Stomach (tissue), 4 donors: Measurements from ENCODE around the gene CENPU.

ENCODE experiments used
- POLR2A ChIP-seq, 4 donors: fragments of 450-650 bp; IDR thresholded peaks; one replicate each; pipeline ENCODE4 v1.6.1; 2016; ENCODE audit warnings: antibody characterized with exemption in 4 of 4, control low read depth in 2 of 4, mild to moderate bottlenecking in 1 of 4, moderate library complexity in 1 of 4
- POLR2AphosphoS5 ChIP-seq, 3 donors: sonication (generic); formaldehyde crosslinking; IDR thresholded peaks; one replicate each; pipeline ENCODE4 v1.6.1; 2016; ENCODE audit warnings: antibody characterized with exemption in 3 of 3
- TF ChIP-seq, protein P1 (sequence below), 7 experiments: fragments of 450-650 bp in 4 of 7; fragments of 200-600 bp in 3 of 7; sonication (generic) in 3 of 7; IDR thresholded peaks; one replicate each; pipeline ENCODE4 v1.5.1; 2016 to 2019; ENCODE audit warnings: antibody characterized with exemption in 7 of 7, control low read depth in 2 of 7, mild to moderate bottlenecking in 1 of 7

DNA sequence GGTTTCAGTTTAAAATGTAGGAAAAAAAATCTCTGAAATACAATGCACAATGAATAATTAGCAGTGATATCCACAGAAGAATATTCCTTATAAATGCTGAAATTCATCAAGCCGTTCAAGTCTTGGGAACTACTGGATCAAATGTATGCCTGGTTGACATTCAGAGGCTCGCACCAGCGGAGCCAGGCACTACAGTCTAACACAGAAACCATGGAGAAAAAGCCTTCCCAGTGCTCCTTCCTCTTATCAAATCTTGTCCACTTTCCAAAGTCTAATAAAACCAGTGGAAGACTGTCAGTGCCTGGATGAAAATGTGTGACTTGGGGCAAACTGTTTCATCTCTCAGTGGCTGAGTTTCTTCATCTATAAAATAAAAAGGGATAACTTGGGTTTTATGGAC is 35.9 kb downstream of the CENPU start:
- TF ChIP-seq POLR2A (IDR thresholded peaks at IDR 0.05) = no peak
- TF ChIP-seq, protein P1, sequence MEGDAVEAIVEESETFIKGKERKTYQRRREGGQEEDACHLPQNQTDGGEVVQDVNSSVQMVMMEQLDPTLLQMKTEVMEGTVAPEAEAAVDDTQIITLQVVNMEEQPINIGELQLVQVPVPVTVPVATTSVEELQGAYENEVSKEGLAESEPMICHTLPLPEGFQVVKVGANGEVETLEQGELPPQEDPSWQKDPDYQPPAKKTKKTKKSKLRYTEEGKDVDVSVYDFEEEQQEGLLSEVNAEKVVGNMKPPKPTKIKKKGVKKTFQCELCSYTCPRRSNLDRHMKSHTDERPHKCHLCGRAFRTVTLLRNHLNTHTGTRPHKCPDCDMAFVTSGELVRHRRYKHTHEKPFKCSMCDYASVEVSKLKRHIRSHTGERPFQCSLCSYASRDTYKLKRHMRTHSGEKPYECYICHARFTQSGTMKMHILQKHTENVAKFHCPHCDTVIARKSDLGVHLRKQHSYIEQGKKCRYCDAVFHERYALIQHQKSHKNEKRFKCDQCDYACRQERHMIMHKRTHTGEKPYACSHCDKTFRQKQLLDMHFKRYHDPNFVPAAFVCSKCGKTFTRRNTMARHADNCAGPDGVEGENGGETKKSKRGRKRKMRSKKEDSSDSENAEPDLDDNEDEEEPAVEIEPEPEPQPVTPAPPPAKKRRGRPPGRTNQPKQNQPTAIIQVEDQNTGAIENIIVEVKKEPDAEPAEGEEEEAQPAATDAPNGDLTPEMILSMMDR (IDR thresholded peaks at IDR 0.05) = no peak
- TF ChIP-seq POLR2AphosphoS5 (IDR thresholded peaks at IDR 0.05) = no peak
